Measurements from ENCODE around the gene ALKBH4. TPM values are rescaled to one million over a fixed set of nuclear protein-coding genes. Genes with fewer than 3 reads are reported as not detected.
A peak's percentile ranks its signal among the peaks of the same experiment; 100 is the strongest.
"Not testable (repeated sequence)": the region's sequence is repeated elsewhere in the genome, so short reads cannot be mapped to it uniquely, and the experiment has no call there.

The ALKBH4 gene, protein sequence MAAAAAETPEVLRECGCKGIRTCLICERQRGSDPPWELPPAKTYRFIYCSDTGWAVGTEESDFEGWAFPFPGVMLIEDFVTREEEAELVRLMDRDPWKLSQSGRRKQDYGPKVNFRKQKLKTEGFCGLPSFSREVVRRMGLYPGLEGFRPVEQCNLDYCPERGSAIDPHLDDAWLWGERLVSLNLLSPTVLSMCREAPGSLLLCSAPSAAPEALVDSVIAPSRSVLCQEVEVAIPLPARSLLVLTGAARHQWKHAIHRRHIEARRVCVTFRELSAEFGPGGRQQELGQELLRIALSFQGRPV
- polyA plus RNA-seq (3.1 to 5.5 TPM (median 3.7 TPM) in 3 replicates), polyA minus RNA-seq (0.96 to 2.8 TPM (median 1.3 TPM) in 3 replicates)
- 2.8 TPM for polyA plus RNA-seq (2011; ENCODE audit: low read depth)
- 1.8 and 5.1 TPM in 2 replicates for polyA plus RNA-seq (2011; cell fraction: cytosol; rRNA removed)
- polyA plus RNA-seq (2011; cell fraction: nucleus; rRNA removed), result 3.2 and 4.4 TPM in 2 replicates
- 3.7 and 6.4 TPM in 2 replicates for polyA plus RNA-seq (2012; ENCODE audit: low replicate concordance)
- 5.2 TPM for polyA minus RNA-seq (2011; cell fraction: cytosol; rRNA and poly(A)+ RNA removed)
- polyA minus RNA-seq (2011; cell fraction: nucleus; rRNA and poly(A)+ RNA removed), result 1.4 and 2.8 TPM in 2 replicates

- dilution Hi-C loops (cut with MboI; ENCODE audit: extremely low pct_ligation_motif_present, low sequenced_read_pairs), result no loop called here
- H3K27ac ChIP-seq (ENCODE audit: control insufficient read depth, insufficient read depth, low read length), result peak within 1 kb of the TSS; percentile 53
- DNase-seq (ENCODE audit: low read depth, low spot score), result peak; percentile 38
- peaks cover 16% of the 10 kb centered on the region for H3K79me2 ChIP-seq (ENCODE audit: control insufficient read depth, insufficient read depth, low read length)
- H2AFZ ChIP-seq (ENCODE audit: control insufficient read depth, low read length), result peak within 1 kb of the TSS; percentile 94
- H3K9me3 ChIP-seq (ENCODE audit: control insufficient read depth, low read depth, low read length), result no peaks in the 10 kb centered on the region
- H3K9me1 ChIP-seq (ENCODE audit: control insufficient read depth, extremely low read depth, insufficient read depth, low read length), result no peaks in the 10 kb centered on the region
- no peak for TF ChIP-seq EZH2 (IDR thresholded peaks at IDR 0.05; ENCODE audit: low read length)
- TF ChIP-seq CTCF (optimal IDR thresholded peaks at IDR 0.05 in 1 of 3, IDR thresholded peaks at IDR 0.05 in 1 of 3, conservative IDR thresholded peaks at IDR 0.05 in 1 of 3; ENCODE audit: extremely low read depth in 1 of 3, insufficient read depth in 2 of 3, low read length in 3 of 3), result peak in 1 of 3 experiments; percentile 27
- H3K36me3 ChIP-seq (ENCODE audit: control insufficient read depth in 2 of 2, extremely low read depth in 1 of 2, insufficient read depth in 2 of 2, low read length in 2 of 2), result peaks cover 0 to 3% of the 10 kb centered on the region in 2 experiments
- no peaks in the 10 kb centered on the region for H4K20me1 ChIP-seq (ENCODE audit: control insufficient read depth, extremely low read depth, insufficient read depth, low read length)
- peaks cover 14% of the 10 kb centered on the region for H3K4me1 ChIP-seq (ENCODE audit: control insufficient read depth, extremely low read depth, insufficient read depth, low read length)
- H3K9ac ChIP-seq (ENCODE audit: control insufficient read depth, extremely low read depth, insufficient read depth, low read length), result peak within 1 kb of the TSS; percentile 82
- H3K4me3 ChIP-seq (ENCODE audit: control insufficient read depth in 2 of 3, extremely low read depth in 1 of 3, insufficient read depth in 2 of 3, low read depth in 1 of 3, low read length in 3 of 3), result peak within 1 kb of the TSS; percentile 88 to 100 (median 100)
- FAIRE-seq, result no peak
- no peaks in the 10 kb centered on the region for H3K27me3 ChIP-seq (ENCODE audit: control insufficient read depth, extremely low read depth, insufficient read depth, low read length)
- H3K4me2 ChIP-seq (ENCODE audit: control insufficient read depth, extremely low read depth, insufficient read depth, low read depth, low read length), result peak within 1 kb of the TSS; percentile 92
Measured at GRCh38 chr7:102464577-102465280, at the start of gene ALKBH4, which contains the start of gene LRWD1. Gene ALKBH4, minus strand, starts transcription at chr7:102464863. Its CDS starts 27 bp downstream, at chr7:102464836. Gene LRWD1, plus strand, starts transcription at chr7:102464984. Its CDS starts 97 bp downstream, at chr7:102465081.

DNA sequence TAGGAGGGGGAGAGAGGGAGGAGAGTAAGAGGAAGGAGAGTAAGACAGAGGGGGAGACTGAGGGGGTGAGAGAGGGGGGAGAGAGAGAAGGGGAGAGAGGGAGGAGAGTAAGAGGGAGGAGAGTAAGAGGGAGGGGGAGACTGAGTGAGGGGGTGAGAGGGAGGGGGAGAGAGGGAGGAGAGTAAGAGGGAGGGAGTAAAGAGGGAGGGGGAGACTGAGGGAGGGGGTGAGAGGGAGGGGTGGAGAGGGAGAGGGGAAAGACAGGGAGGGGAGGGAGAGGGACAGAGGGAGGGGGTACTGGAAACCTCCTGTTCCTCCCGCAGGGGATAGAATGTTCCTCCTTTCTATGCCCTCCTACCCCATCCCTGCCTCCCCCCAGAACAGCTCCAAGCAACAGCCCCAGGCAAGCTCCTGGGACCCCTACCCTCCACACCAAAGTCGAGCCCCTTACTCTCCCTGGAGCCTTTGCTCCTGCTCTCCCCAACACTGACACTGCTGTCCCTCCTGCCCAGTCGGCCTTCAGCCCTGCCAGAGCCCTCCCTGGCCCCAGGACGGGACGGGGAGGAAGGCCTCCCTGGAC, 48.1 kb upstream of the ALKBH4 start:
- H3K9ac ChIP-seq (ENCODE audit: control insufficient read depth, extremely low read depth, insufficient read depth, low read length); H3K27me3 ChIP-seq (ENCODE audit: control insufficient read depth, extremely low read depth, insufficient read depth, low read length); H3K4me2 ChIP-seq (ENCODE audit: control insufficient read depth, extremely low read depth, insufficient read depth, low read depth, low read length); H3K9me1 ChIP-seq (ENCODE audit: control insufficient read depth, extremely low read depth, insufficient read depth, low read length); H3K4me1 ChIP-seq (ENCODE audit: control insufficient read depth, extremely low read depth, insufficient read depth, low read length); FAIRE-seq; DNase-seq (ENCODE audit: low read depth, low spot score); H3K9me3 ChIP-seq (ENCODE audit: control insufficient read depth, low read depth, low read length); H3K27ac ChIP-seq (ENCODE audit: control insufficient read depth, insufficient read depth, low read length); H3K36me3 ChIP-seq (ENCODE audit: control insufficient read depth in 2 of 2, extremely low read depth in 1 of 2, insufficient read depth in 2 of 2, low read length in 2 of 2); H3K4me3 ChIP-seq (ENCODE audit: control insufficient read depth in 2 of 3, extremely low read depth in 1 of 3, insufficient read depth in 2 of 3, low read depth in 1 of 3, low read length in 3 of 3); H3K79me2 ChIP-seq (ENCODE audit: control insufficient read depth, insufficient read depth, low read length); H2AFZ ChIP-seq (ENCODE audit: control insufficient read depth, low read length); H4K20me1 ChIP-seq (ENCODE audit: control insufficient read depth, extremely low read depth, insufficient read depth, low read length); dilution Hi-C loops (cut with MboI; ENCODE audit: extremely low pct_ligation_motif_present, low sequenced_read_pairs): not testable (repeated sequence)

GRCh38 chr7:102511860-102512522, 47.3 kb upstream of the ALKBH4 start:
- DNase-seq (ENCODE audit: low read depth, low spot score); H3K9ac ChIP-seq (ENCODE audit: control insufficient read depth, extremely low read depth, insufficient read depth, low read length); H3K27me3 ChIP-seq (ENCODE audit: control insufficient read depth, extremely low read depth, insufficient read depth, low read length); H3K36me3 ChIP-seq (ENCODE audit: control insufficient read depth in 2 of 2, extremely low read depth in 1 of 2, insufficient read depth in 2 of 2, low read length in 2 of 2); dilution Hi-C loops (cut with MboI; ENCODE audit: extremely low pct_ligation_motif_present, low sequenced_read_pairs); H3K9me1 ChIP-seq (ENCODE audit: control insufficient read depth, extremely low read depth, insufficient read depth, low read length); H2AFZ ChIP-seq (ENCODE audit: control insufficient read depth, low read length); H4K20me1 ChIP-seq (ENCODE audit: control insufficient read depth, extremely low read depth, insufficient read depth, low read length); FAIRE-seq; H3K4me1 ChIP-seq (ENCODE audit: control insufficient read depth, extremely low read depth, insufficient read depth, low read length); H3K4me2 ChIP-seq (ENCODE audit: control insufficient read depth, extremely low read depth, insufficient read depth, low read depth, low read length); H3K4me3 ChIP-seq (ENCODE audit: control insufficient read depth in 2 of 3, extremely low read depth in 1 of 3, insufficient read depth in 2 of 3, low read depth in 1 of 3, low read length in 3 of 3); H3K79me2 ChIP-seq (ENCODE audit: control insufficient read depth, insufficient read depth, low read length); H3K9me3 ChIP-seq (ENCODE audit: control insufficient read depth, low read depth, low read length); H3K27ac ChIP-seq (ENCODE audit: control insufficient read depth, insufficient read depth, low read length): not testable (repeated sequence)
